Measurements from ENCODE around the gene PRTFDC1.

PRTFDC1 gene

GRCh38 chr10:24917493-24917892 is 34.9 kb downstream of the PRTFDC1 start:
- Histone ChIP-seq H3K4me1 (ENCODE audit: insufficient read depth, low read length) (peaks cover 19% of the 10 kb centered on the region; the same call in 1 of the 2 replicates), H3K9ac (ENCODE audit: low read depth, low read length) (no peak overlapping the region), H3K9me3 (ENCODE audit: insufficient read depth, low read depth, low read length) (0 out of 2 replicates have a peak, but pooled peaks cover 2% of the 10 kb centered on the region), H3K27me3 (ENCODE audit: insufficient read depth, low read length) (no peaks in the 10 kb centered on the region), H3K4me3 (ENCODE audit: low read length) (no peak overlapping the region), H3K27ac (ENCODE audit: low read depth, low read length) (no peak overlapping the region), H3K36me3 (ENCODE audit: insufficient read depth, low read length) (no peaks in the 10 kb centered on the region)
- 93% methylated on average over 3 of the region's 3 CpGs for WGBS

- Histone ChIP-seq H3K9ac (ENCODE audit: low read depth, low read length) (no peak overlapping the region), H3K27me3 (ENCODE audit: insufficient read depth, low read length) (no peaks in the 10 kb centered on the region), H3K4me1 (ENCODE audit: insufficient read depth, low read length) (peaks cover 15% of the 10 kb centered on the region; the same call in 1 of the 2 replicates), H3K36me3 (ENCODE audit: insufficient read depth, low read length) (no peaks in the 10 kb centered on the region), H3K9me3 (ENCODE audit: insufficient read depth, low read depth, low read length) (0 out of 2 replicates have a peak, but pooled peaks cover 2% of the 10 kb centered on the region), H3K27ac (ENCODE audit: low read depth, low read length) (no peak overlapping the region), H3K4me3 (ENCODE audit: low read length) (no peak overlapping the region)
- WGBS = 90% methylated on average over 2 of the region's 2 CpGs
Measured at GRCh38 chr10:24916365-24916764, 36.0 kb downstream of the PRTFDC1 start.

- H3K9ac ChIP-seq (ENCODE audit: low read depth, low read length) = no peak overlapping the region
- H3K9me3 ChIP-seq (ENCODE audit: insufficient read depth, low read depth, low read length) = 0 out of 2 replicates have a peak, but pooled peaks cover 2% of the 10 kb centered on the region
- H3K4me3 ChIP-seq (ENCODE audit: low read length) = no peak overlapping the region
- 0 out of 2 replicates have a peak, but pooled peaks cover 8% of the 10 kb centered on the region for H3K4me1 ChIP-seq (ENCODE audit: insufficient read depth, low read length)
- no peak overlapping the region for H3K27ac ChIP-seq (ENCODE audit: low read depth, low read length)
- H3K36me3 ChIP-seq (ENCODE audit: insufficient read depth, low read length) = no peaks in the 10 kb centered on the region
- H3K27me3 ChIP-seq (ENCODE audit: insufficient read depth, low read length) = no peaks in the 10 kb centered on the region
Measured at GRCh38 chr10:24915304-24915703, 37.1 kb downstream of the PRTFDC1 start.

GRCh38 chr10:24914148-24914547 is 38.3 kb downstream of the PRTFDC1 start:
- Histone ChIP-seq H3K4me1 (ENCODE audit: insufficient read depth, low read length) (0 out of 2 replicates have a peak, but pooled peaks cover 8% of the 10 kb centered on the region), H3K27ac (ENCODE audit: low read depth, low read length) (no peak overlapping the region), H3K9ac (ENCODE audit: low read depth, low read length) (no peak overlapping the region), H3K4me3 (ENCODE audit: low read length) (no peak overlapping the region), H3K9me3 (ENCODE audit: insufficient read depth, low read depth, low read length) (no peaks in the 10 kb centered on the region), H3K36me3 (ENCODE audit: insufficient read depth, low read length) (no peaks in the 10 kb centered on the region), H3K27me3 (ENCODE audit: insufficient read depth, low read length) (no peaks in the 10 kb centered on the region)
- WGBS = 95% methylated on average over 1 of the region's 1 CpG

GRCh38 chr10:24912215-24912614 is 40.2 kb downstream of the PRTFDC1 start:
- no CpG with 5 or more reads among the region's 2 CpGs for WGBS

GRCh38 chr10:24911029-24911428 is 41.4 kb downstream of the PRTFDC1 start:
- 92% methylated on average over 1 of the region's 2 CpGs for WGBS
- Histone ChIP-seq H3K27me3 (ENCODE audit: insufficient read depth, low read length) (no peaks in the 10 kb centered on the region), H3K27ac (ENCODE audit: low read depth, low read length) (no peak overlapping the region), H3K4me1 (ENCODE audit: insufficient read depth, low read length) (no peaks in the 10 kb centered on the region), H3K36me3 (ENCODE audit: insufficient read depth, low read length) (no peaks in the 10 kb centered on the region), H3K9ac (ENCODE audit: low read depth, low read length) (no peak overlapping the region), H3K4me3 (ENCODE audit: low read length) (no peak overlapping the region), H3K9me3 (ENCODE audit: insufficient read depth, low read depth, low read length) (no peaks in the 10 kb centered on the region)

More at GRCh38 chr10:24912215-24912614, 40.2 kb downstream of the PRTFDC1 start:
- no peak overlapping the region for H3K4me3 ChIP-seq (ENCODE audit: low read length)
- H3K27ac ChIP-seq (ENCODE audit: low read depth, low read length) = no peak overlapping the region
- H3K27me3 ChIP-seq (ENCODE audit: insufficient read depth, low read length) = no peaks in the 10 kb centered on the region
- 0 out of 2 replicates have a peak, but pooled peaks cover 8% of the 10 kb centered on the region for H3K4me1 ChIP-seq (ENCODE audit: insufficient read depth, low read length)
- no peaks in the 10 kb centered on the region for H3K36me3 ChIP-seq (ENCODE audit: insufficient read depth, low read length)
- H3K9ac ChIP-seq (ENCODE audit: low read depth, low read length) = no peak overlapping the region
- H3K9me3 ChIP-seq (ENCODE audit: insufficient read depth, low read depth, low read length) = no peaks in the 10 kb centered on the region

- Histone ChIP-seq H3K36me3 (ENCODE audit: insufficient read depth, low read length) (no peaks in the 10 kb centered on the region), H3K27me3 (ENCODE audit: insufficient read depth, low read length) (no peaks in the 10 kb centered on the region), H3K9ac (ENCODE audit: low read depth, low read length) (no peak overlapping the region), H3K4me3 (ENCODE audit: low read length) (no peak overlapping the region), H3K9me3 (ENCODE audit: insufficient read depth, low read depth, low read length) (no peaks in the 10 kb centered on the region), H3K27ac (ENCODE audit: low read depth, low read length) (no peak overlapping the region), H3K4me1 (ENCODE audit: insufficient read depth, low read length) (no peaks in the 10 kb centered on the region)
Measured at GRCh38 chr10:24910574-24910973, 41.8 kb downstream of the PRTFDC1 start.

GRCh38 chr10:24908793-24909423 is 43.5 kb downstream of the PRTFDC1 start:
- 86% methylated on average over 2 of the region's 2 CpGs for WGBS
- no peaks in the 10 kb centered on the region for H3K9me3 ChIP-seq (ENCODE audit: insufficient read depth, low read depth, low read length)
- H3K4me3 ChIP-seq (ENCODE audit: low read length) = no peak overlapping the region
- no peaks in the 10 kb centered on the region for H3K27me3 ChIP-seq (ENCODE audit: insufficient read depth, low read length)
- H3K27ac ChIP-seq (ENCODE audit: low read depth, low read length) = no peak overlapping the region
- H3K9ac ChIP-seq (ENCODE audit: low read depth, low read length) = no peak overlapping the region
- H3K4me1 ChIP-seq (ENCODE audit: insufficient read depth, low read length) = no peaks in the 10 kb centered on the region
- no peaks in the 10 kb centered on the region for H3K36me3 ChIP-seq (ENCODE audit: insufficient read depth, low read length)

GRCh38 chr10:24907956-24908355 is 44.5 kb downstream of the PRTFDC1 start:
- H3K4me1 ChIP-seq (ENCODE audit: insufficient read depth, low read length) = no peaks in the 10 kb centered on the region
- no peaks in the 10 kb centered on the region for H3K27me3 ChIP-seq (ENCODE audit: insufficient read depth, low read length)
- H3K9ac ChIP-seq (ENCODE audit: low read depth, low read length) = no peak overlapping the region
- no peak overlapping the region for H3K27ac ChIP-seq (ENCODE audit: low read depth, low read length)
- 92% methylated on average over 6 of the region's 6 CpGs for WGBS
- H3K4me3 ChIP-seq (ENCODE audit: low read length) = no peak overlapping the region
- no peaks in the 10 kb centered on the region for H3K9me3 ChIP-seq (ENCODE audit: insufficient read depth, low read depth, low read length)
- H3K36me3 ChIP-seq (ENCODE audit: insufficient read depth, low read length) = no peaks in the 10 kb centered on the region

GRCh38 chr10:24906372-24906771 is 46.0 kb downstream of the PRTFDC1 start:
- Histone ChIP-seq H3K4me1 (ENCODE audit: insufficient read depth, low read length) (no peaks in the 10 kb centered on the region), H3K27ac (ENCODE audit: low read depth, low read length) (no peak overlapping the region), H3K9me3 (ENCODE audit: insufficient read depth, low read depth, low read length) (no peaks in the 10 kb centered on the region), H3K36me3 (ENCODE audit: insufficient read depth, low read length) (no peaks in the 10 kb centered on the region), H3K9ac (ENCODE audit: low read depth, low read length) (no peak overlapping the region), H3K27me3 (ENCODE audit: insufficient read depth, low read length) (no peaks in the 10 kb centered on the region), H3K4me3 (ENCODE audit: low read length) (no peak overlapping the region)
- WGBS = 84% methylated on average over 3 of the region's 3 CpGs

- no peaks in the 10 kb centered on the region for H3K27me3 ChIP-seq (ENCODE audit: insufficient read depth, low read length)
- no peaks in the 10 kb centered on the region for H3K36me3 ChIP-seq (ENCODE audit: insufficient read depth, low read length)
- no peaks in the 10 kb centered on the region for H3K9me3 ChIP-seq (ENCODE audit: insufficient read depth, low read depth, low read length)
- no peaks in the 10 kb centered on the region for H3K4me1 ChIP-seq (ENCODE audit: insufficient read depth, low read length)
- 94% methylated on average over 4 of the region's 4 CpGs for WGBS
- no peak overlapping the region for H3K9ac ChIP-seq (ENCODE audit: low read depth, low read length)
- no peak overlapping the region for H3K4me3 ChIP-seq (ENCODE audit: low read length)
- no peak overlapping the region for H3K27ac ChIP-seq (ENCODE audit: low read depth, low read length)
Measured at GRCh38 chr10:24904824-24905223, 47.6 kb downstream of the PRTFDC1 start.

- Histone ChIP-seq H3K36me3 (ENCODE audit: insufficient read depth, low read length) (no peaks in the 10 kb centered on the region), H3K9me3 (ENCODE audit: insufficient read depth, low read depth, low read length) (no peaks in the 10 kb centered on the region), H3K4me1 (ENCODE audit: insufficient read depth, low read length) (peaks cover 4% of the 10 kb centered on the region; the same call in 1 of the 2 replicates), H3K4me3 (ENCODE audit: low read length) (no peak overlapping the region), H3K27me3 (ENCODE audit: insufficient read depth, low read length) (no peaks in the 10 kb centered on the region), H3K9ac (ENCODE audit: low read depth, low read length) (no peak overlapping the region), H3K27ac (ENCODE audit: low read depth, low read length) (no peak overlapping the region)
- 71% methylated on average over 1 of the region's 1 CpG for WGBS
Measured at GRCh38 chr10:24902400-24902728, 50.0 kb downstream of the PRTFDC1 start.

All from HUES64 (cell line).